HEK293 (cell line): ENCODE data around the gene COL4A1.

Source experiments
- CTCF ChIP-seq: fragments of 450-650 bp; formaldehyde crosslinking; IDR thresholded peaks from 2 replicates; pipeline ENCODE4 v1.5.1; 2016; ENCODE audit warnings: missing biosample characterization, missing genetic modification characterization
- ZNF114 ChIP-seq: fragments of 450-650 bp; formaldehyde crosslinking; IDR thresholded peaks from 2 replicates; pipeline ENCODE4 v1.5.0; 2017; ENCODE audit warnings: missing biosample characterization, missing genetic modification characterization
- ZNF558 ChIP-seq: fragments of 450-650 bp; formaldehyde crosslinking; IDR thresholded peaks from 2 replicates; pipeline ENCODE4 v1.5.1; 2016; ENCODE audit warnings: missing biosample characterization, missing genetic modification characterization

DNA sequence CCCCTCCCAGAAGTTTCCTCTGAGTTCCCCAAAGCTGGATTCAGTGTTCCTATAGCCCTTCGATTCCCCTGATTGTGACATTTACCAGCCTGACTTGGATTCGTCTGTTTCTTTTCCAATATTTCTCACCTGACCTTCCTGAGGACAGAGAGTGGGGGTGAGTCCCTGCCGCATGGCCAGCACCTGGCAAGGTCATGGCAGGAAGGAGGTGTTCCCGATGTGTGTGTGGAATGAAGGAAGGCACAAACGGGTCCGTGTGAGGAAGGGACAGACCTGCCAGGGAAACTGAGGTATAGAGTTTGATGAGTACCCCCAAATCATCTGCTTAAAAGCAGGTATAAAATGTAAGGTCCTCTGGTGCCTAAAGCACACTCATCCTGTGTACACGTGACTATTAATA lies 3.3 kb downstream of the COL4A1 start:
- TF ChIP-seq CTCF (tag by site-specific recombination) (no peak), ZNF114 (tag by site-specific recombination) (no peak), ZNF558 (tag by site-specific recombination) (no peak)
